Measurements from ENCODE around the gene KMT5C.

DNA sequence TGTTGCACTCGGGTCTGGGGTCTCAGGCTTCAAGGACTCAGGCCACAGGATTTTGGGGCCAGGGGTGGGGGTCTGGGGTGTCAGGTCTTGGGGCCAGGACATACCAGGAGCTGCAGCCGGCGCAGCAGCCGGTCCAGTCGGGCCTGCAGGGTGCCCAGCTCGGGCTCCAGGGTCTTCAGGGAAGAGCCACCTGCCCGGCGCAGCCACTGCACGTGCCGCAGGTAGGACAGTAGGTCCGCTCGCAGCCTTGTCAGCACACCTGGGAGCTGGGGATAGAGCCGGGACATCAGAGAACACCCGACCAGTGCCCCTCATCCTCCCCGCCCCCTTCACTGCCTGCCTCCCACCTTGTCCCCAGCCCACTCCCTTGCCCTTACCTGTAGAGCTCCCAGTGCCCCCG lies 28.4 kb downstream of the KMT5C start:
- TF ChIP-seq ZNF274 (IDR thresholded peaks at IDR 0.05; ENCODE audit: low read depth, low read length) (no peak), SUZ12 (IDR thresholded peaks at IDR 0.05; ENCODE audit: extremely low read depth, insufficient read depth, insufficient read length) (no peak)

Measured in NT2/D1 (cell line).